ENCODE data around the gene MIF4GD. TPM values are rescaled to one million over a fixed set of nuclear protein-coding genes. Genes with fewer than 3 reads are reported as not detected.
A peak's percentile ranks its signal among the peaks of the same experiment; 100 is the strongest.

MIF4GD gene
- total and polyA plus RNA-seq, 2 of the 4 experiments (the other 2 are of a cell fraction), result 4.1 to 6.9 TPM

DNA sequence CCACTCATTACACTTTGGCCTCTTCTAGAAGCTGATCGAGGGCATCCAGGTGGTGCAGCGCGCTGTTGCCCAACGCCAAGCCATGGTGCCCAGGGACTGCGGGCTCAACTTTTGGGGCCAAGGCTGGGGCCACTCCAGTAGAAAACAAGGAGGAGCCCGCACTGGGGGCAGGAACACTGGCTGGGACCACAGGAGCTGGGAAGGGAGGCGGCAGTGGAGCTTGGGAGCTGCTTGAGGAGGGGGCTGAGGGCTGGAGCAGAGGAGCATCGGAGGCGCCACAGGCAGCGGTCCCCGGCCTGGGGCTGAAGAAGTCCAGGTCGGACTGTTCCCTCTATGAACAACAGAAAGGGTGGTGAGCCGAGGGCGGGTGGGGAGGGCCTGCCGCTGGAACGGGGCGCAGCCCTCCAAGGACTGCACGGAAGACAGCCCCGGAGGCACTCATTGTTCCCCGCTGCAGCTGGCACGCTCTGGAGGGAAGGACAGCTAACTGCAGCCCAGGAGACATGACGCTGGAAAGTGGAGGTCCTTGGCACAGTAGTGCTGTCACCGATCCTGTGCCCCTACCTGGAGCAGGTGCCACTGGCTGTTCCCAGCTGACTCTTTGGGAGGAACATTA lies 31.1 kb downstream of the MIF4GD start:
- no peak overlapping the region for H3K4me2 ChIP-seq (ENCODE audit: low read depth, low read length)
- TF ChIP-seq MXI1 (IDR thresholded peaks at IDR 0.05; ENCODE audit: borderline replicate concordance, low read depth, low read length) (no peak), SMC3 (IDR thresholded peaks at IDR 0.05; ENCODE audit: low read depth, low read length) (no peak), CEBPB (IDR thresholded peaks at IDR 0.05; ENCODE audit: low read depth, low read length) (no peak), POLR2A (IDR thresholded peaks at IDR 0.05; ENCODE audit: low read depth, low read length) (no peak), RCOR1 (IDR thresholded peaks at IDR 0.05; ENCODE audit: insufficient replicate concordance, low read length) (no peak), RAD21 (IDR thresholded peaks at IDR 0.05; ENCODE audit: low read length) (no peak), MAFK (IDR thresholded peaks at IDR 0.05; ENCODE audit: low read depth, low read length) (no peak), FOS (IDR thresholded peaks at IDR 0.05; ENCODE audit: low read depth, low read length) (no peak), CHD1 (IDR thresholded peaks at IDR 0.05; ENCODE audit: low read depth, low read length) (no peak), RFX5 (IDR thresholded peaks at IDR 0.05; ENCODE audit: low read depth, low read length) (no peak), NFE2L2 (IDR thresholded peaks at IDR 0.05; ENCODE audit: low read depth, low read length) (no peak), MAZ (IDR thresholded peaks at IDR 0.05; ENCODE audit: borderline replicate concordance, low read depth, low read length) (no peak), BHLHE40 (IDR thresholded peaks at IDR 0.05; ENCODE audit: low read depth, low read length) (no peak)
- TF ChIP-seq, protein P1, sequence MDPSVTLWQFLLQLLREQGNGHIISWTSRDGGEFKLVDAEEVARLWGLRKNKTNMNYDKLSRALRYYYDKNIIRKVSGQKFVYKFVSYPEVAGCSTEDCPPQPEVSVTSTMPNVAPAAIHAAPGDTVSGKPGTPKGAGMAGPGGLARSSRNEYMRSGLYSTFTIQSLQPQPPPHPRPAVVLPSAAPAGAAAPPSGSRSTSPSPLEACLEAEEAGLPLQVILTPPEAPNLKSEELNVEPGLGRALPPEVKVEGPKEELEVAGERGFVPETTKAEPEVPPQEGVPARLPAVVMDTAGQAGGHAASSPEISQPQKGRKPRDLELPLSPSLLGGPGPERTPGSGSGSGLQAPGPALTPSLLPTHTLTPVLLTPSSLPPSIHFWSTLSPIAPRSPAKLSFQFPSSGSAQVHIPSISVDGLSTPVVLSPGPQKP (IDR thresholded peaks at IDR 0.05; ENCODE audit: borderline replicate concordance, low read depth, low read length), result no peak
- TF ChIP-seq, protein P2, sequence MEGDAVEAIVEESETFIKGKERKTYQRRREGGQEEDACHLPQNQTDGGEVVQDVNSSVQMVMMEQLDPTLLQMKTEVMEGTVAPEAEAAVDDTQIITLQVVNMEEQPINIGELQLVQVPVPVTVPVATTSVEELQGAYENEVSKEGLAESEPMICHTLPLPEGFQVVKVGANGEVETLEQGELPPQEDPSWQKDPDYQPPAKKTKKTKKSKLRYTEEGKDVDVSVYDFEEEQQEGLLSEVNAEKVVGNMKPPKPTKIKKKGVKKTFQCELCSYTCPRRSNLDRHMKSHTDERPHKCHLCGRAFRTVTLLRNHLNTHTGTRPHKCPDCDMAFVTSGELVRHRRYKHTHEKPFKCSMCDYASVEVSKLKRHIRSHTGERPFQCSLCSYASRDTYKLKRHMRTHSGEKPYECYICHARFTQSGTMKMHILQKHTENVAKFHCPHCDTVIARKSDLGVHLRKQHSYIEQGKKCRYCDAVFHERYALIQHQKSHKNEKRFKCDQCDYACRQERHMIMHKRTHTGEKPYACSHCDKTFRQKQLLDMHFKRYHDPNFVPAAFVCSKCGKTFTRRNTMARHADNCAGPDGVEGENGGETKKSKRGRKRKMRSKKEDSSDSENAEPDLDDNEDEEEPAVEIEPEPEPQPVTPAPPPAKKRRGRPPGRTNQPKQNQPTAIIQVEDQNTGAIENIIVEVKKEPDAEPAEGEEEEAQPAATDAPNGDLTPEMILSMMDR (conservative IDR thresholded peaks at IDR 0.05; ENCODE audit: low read depth, low read length), result no peak
- TF ChIP-seq, protein P3, sequence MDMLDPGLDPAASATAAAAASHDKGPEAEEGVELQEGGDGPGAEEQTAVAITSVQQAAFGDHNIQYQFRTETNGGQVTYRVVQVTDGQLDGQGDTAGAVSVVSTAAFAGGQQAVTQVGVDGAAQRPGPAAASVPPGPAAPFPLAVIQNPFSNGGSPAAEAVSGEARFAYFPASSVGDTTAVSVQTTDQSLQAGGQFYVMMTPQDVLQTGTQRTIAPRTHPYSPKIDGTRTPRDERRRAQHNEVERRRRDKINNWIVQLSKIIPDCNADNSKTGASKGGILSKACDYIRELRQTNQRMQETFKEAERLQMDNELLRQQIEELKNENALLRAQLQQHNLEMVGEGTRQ (IDR thresholded peaks at IDR 0.05; ENCODE audit: low read depth, low read length), result no peak
- 95% methylated on average over 15 of the region's 23 CpGs; no CpG with 5 or more reads in 1 of the 2 experiments for WGBS, 2 experiments (ENCODE audit: extremely low coverage in 2 of 2, insufficient read length in 1 of 2)
- peaks cover 17% of the 10 kb centered on the region for H4K20me1 ChIP-seq (ENCODE audit: insufficient read depth, low read length)
- H3K4ac ChIP-seq (ENCODE audit: low read depth, low read length), result no peak overlapping the region
- no peak overlapping the region for H2BK5ac ChIP-seq (ENCODE audit: low read depth, low read length, poor library complexity, severe bottlenecking)
- H2BK15ac ChIP-seq (ENCODE audit: low read depth, low read length), result no peak overlapping the region
- ChIA-PET POLR2A (ENCODE audit: unreplicated experiment) (no interaction called here), CTCF (interaction anchor here (1.0 to 1.2 kb wide), 2 partner anchors 8 to 9 kb away, joined by 5 to 7 read pairs; no protein-coding TSS in a partner anchor)
- no peak overlapping the region for H2AFZ ChIP-seq (replicated peaks; ENCODE audit: low read length, poor library complexity)
- H3K27ac ChIP-seq (ENCODE audit: insufficient read depth, low read length), result no peak overlapping the region
- H2AK9ac ChIP-seq (replicated peaks; ENCODE audit: low read depth, low read length, poor library complexity), result peak overlapping the region; percentile 63
- H3K27me3 ChIP-seq (ENCODE audit: control insufficient read depth, insufficient read depth, low read length), result no peaks in the 10 kb centered on the region
- no peak overlapping the region for H3K18ac ChIP-seq (ENCODE audit: low read depth, low read length)
- no TSS peak for BruUV-seq (replicated peaks)
- H3K4me1 ChIP-seq (ENCODE audit: control insufficient read depth, insufficient read depth, low read length), result no peaks in the 10 kb centered on the region
- H3K9ac ChIP-seq (ENCODE audit: low read depth, low read length), result no peak overlapping the region
- H3K79me1 ChIP-seq (ENCODE audit: low read depth in 1 of 2, low read length in 2 of 2), result peaks cover 0 to 7% of the 10 kb centered on the region in 2 experiments; a peak in 1 of 4 replicates
- no peak overlapping the region for H3K14ac ChIP-seq (replicated peaks; ENCODE audit: low read depth, low read length)
- no peaks in the 10 kb centered on the region for H3K9me3 ChIP-seq (ENCODE audit: control insufficient read depth, insufficient read depth, low read length)
- no peak overlapping the region for H4K8ac ChIP-seq (ENCODE audit: low read depth in 2 of 2, low read length in 2 of 2)
- peaks cover 88% of the 10 kb centered on the region for H3K36me3 ChIP-seq (ENCODE audit: control insufficient read depth, insufficient read depth, low read length)
- in situ Hi-C loops (cut with MboI; ENCODE audit: low sequenced_read_pairs), result no loop called here
- no peak overlapping the region for H4K5ac ChIP-seq (ENCODE audit: low read depth, low read length)
- intact Hi-C loops (cut with micrococcal nuclease), result no loop called here
- no peak overlapping the region for H3K4me3 ChIP-seq (ENCODE audit: insufficient read depth, low read depth, low read length)
- no peaks in the 10 kb centered on the region for H3K9me1 ChIP-seq (ENCODE audit: insufficient read depth, low read length)
- DNase-seq (no peak), ATAC-seq (ENCODE audit: low read depth) (no peak)
- no peak overlapping the region for H2AK5ac ChIP-seq (ENCODE audit: low read depth, low read length)
- no peak overlapping the region for H3K23ac ChIP-seq (ENCODE audit: low read depth, low read length)
- no peak overlapping the region for H2BK20ac ChIP-seq (ENCODE audit: low read depth, low read length)
- no peak overlapping the region for H3K56ac ChIP-seq (ENCODE audit: extremely low read depth, insufficient read depth, low read length)
- dilution Hi-C loops (cut with HindIII; ENCODE audit: low sequenced_read_pairs, unreplicated experiment), result no loop called here
- no peak overlapping the region for H2BK120ac ChIP-seq (ENCODE audit: low read depth, low read length)
- no peak overlapping the region for H4K91ac ChIP-seq (ENCODE audit: insufficient read depth, low read depth, low read length)

Measured in IMR-90 (cell line).